AG08396 (cell line): Measurements from ENCODE around the gene SMCHD1.
A peak's percentile ranks its signal among the peaks of the same experiment; 100 is the strongest.
"Not testable (repeated sequence)": the region's sequence is repeated elsewhere in the genome, so short reads cannot be mapped to it uniquely, and the experiment has no call there.

Source experiments
- DNase-seq: peaks from one replicate; pipeline ENCODE4 v3.0.0; 2012; ENCODE audit warnings: low spot score, mixed read lengths

The SMCHD1 gene

DNA sequence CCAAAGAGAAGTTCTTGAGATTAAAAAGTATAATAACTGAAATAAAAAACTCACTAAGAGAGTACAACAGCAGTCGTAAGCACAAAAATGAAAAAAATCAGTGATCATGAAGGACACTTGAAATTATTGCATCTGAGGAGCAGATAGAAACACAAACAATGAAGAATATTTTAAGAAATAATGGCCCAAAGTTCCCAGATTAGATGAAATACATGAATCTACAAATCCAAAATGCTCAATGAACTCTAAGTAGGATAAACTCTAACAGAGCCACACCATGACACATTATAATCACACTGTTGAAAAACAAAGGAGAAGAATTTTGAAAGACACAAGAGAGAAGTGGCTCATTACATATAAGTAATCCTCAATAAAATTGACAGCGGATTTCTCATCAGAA, 159.4 kb downstream of the SMCHD1 start:
- no peak for DNase-seq

DNA sequence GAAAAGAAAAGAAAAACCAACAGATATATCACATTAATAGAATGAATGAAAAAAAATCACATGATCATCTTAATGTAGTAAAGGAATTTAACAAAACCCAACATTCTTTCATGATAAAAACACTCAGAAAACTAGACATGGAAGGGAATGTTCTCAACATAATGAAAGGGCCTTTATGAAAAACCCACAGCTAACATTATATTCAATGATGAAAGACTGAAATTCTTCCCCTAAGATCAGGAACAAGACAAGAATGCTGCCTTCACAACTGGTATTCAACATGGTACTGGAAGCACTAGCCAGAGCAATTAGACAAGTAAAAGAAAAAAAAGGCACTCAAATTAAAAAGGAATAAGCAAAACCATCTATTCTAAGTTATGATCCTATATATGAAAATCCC, 162.8 kb downstream of the SMCHD1 start:
- DNase-seq = no peak

DNA sequence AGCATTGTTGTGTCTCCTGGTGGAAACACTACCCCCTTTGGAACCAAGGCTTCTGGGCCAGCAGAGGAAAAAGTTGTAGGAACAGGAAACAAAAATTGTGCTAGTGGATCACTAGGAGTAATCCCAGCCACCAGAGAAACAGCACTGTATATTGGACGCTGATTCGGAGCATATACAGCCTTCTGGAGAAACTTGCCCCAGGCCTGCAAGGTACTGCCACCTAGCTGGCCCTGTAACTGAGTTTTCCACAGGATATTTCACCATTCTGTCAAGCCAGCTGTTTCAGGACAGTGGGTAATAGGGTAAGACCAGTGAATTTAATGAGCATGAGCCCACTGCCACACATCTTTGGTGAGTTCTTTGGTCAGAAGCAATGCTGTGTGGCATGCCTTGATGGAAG, 166.2 kb downstream of the SMCHD1 start:
- no peak for DNase-seq

DNA sequence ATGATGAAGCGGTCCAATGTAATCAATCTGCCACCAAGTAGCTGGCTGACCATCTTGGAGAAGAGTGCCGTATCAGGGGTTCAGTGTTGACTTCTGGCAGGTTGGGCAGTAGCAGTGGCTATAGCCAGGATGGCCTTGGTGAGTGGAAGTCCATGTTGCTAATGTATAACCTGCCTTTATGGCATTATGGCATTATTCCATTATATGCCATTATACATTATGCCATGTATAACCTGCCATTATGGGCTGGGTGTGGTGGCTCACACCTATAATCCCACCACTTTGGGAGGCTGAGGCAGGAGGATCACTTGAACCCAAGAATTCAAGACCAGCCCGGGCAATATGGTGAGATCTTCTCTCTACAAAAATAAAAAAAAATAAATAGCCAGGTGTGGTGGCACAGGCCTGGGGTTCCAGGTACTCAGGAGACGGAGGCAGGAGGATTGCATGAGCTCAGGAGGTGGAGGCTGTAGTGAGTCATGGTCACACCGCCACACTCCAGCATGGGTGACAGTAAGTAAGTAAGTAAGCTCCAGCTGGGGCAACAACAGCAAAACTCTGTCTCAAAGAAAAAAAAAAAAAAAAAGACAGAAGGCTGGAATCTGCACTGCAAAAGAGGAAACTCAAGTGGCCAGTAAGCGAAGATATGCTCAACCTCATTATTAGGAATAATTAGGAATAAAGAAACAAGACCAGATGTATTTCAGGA, 166.8 kb downstream of the SMCHD1 start:
- no peak for DNase-seq

DNA sequence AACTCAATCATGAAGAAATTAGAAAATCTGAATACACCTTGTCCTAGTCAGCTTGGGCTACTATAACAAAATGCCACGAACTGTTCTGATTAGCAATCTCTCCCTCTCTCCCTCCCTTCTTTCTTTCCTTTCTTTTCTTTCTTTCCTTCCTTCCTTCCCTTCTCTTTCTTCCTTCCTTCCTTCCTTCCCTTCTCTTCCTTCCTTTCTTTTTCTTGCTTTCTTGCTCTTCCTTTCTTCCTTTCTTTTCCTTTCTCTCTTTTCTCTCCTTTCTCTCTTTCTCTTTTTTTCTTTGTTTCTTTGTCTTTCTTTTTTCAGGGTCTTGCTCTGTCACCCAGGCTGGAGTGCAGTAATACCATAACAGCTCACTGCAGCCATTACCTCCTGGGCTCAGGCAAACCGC, 167.7 kb downstream of the SMCHD1 start:
- no peak for DNase-seq

DNA sequence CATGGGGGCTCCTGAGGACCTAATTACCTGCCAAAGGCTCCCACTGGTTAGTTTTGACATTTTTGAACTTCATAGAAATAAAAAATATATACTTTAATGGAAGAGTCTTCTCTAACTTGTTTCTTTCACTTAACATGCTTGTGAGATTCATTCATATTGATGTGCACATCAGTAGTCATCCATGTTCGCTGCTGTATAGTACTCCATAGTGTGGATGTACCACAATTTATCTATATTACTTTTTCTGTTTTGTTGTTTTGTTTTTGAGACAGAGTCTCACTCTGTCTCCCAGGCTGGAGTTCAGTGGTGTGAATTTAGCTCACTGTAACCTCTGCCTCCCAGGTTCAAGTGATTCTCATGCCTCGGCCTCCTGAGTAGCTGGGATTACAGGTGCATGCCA, 168.4 kb downstream of the SMCHD1 start:
- no peak for DNase-seq

DNA sequence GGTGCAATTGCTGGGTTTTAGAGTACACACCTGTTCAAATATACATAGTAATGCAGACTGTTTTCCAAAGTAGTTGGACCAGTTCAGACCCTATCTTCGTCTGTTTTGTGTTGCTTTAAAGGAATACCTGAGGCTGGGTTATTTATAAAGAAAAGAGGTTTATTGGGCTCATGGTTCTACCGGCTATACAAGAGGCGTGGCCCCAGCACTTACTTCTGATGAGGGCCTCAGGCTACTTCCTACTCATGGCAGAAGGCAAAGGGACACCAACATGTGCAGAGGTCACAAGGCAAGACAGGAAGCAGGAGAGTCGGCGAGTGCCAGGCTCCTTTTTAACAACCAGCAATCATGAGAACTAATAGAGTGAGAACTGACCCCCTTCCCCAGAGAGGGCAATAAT, 169.3 kb downstream of the SMCHD1 start:
- no peak for DNase-seq

DNA sequence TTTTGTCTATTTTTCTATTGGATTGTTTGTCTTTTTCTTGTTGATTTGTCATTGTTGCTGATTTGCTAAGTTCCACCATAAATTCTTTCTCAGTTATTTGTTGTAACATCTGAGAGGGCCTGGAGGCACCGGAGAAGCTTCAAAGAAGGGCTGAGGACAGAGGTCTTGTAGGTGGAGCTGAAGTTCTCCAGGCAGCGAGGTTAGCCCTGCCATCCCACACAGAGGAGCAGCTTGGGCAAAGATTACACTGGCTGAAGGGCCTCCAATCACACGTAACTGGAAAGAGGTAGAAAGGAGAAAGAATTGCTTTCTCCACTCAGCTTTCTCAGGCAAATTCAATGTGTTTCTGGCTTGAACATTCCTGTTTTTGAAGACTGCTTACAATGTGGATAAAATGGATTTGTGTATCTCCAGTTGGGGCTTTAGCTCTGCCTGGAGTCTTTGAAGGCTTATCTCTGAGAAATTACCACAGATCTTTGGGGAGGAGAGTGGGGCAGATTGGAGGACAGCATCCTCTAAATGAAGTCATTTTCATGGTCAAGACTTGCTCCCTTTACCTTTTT, 170.2 kb downstream of the SMCHD1 start:
- no peak for DNase-seq

DNA sequence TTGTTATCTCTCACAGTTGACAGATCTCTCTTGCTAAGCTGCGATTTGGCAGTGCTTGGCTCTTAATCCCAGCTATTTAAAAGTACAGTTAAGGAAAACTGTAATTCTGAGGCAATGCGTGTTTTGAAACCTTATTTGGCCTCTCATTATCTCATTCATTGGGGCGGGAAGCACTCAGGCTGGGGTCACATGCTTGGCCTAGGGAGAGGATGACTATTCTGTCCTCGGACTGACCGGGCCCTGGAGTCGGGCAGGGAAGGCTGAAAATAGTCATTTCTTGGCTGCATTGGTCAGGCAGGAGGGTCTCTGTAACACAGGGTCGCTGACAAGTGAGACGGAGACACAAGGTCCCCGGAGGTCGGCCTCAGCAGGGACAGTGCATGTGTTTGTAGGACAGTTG, 171.1 kb downstream of the SMCHD1 start:
- no peak for DNase-seq

DNA sequence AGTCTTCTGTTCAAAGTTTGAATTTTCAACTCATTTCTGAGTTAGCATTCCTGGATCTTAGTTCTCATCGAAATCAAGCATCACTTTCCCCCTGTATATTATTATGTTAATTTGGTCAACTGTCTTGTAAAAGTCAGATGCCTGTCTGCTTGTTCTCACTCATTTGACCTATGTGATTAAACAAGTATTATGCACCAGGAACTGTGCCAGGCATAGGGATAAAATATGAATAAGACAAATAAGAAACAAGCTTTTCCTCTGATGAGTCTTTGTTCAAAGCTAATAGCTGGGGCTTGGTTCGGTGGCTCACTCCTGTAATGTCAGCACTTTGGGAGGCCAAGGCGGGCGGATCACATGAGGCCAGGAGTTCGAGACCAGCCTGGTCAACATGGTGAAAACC, 171.5 kb downstream of the SMCHD1 start:
- no peak for DNase-seq

DNA sequence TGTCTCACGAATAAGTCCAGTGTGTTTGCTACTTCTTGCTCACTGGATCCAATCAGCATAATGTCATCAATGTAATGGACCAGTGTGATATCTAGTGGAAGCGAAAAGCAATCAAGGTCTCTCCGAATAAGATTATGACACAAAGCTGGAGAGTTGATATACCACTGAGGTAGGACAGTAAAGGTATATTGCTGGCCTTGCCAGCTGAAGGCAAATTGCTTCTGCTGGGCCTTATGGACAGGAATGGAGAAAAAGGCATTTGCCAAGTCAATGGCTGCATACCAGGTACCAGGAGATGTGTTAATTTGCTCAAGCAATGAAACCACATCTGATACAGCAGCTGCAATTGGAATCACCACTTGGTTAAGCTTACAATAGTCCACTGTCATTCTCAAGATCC, 180.6 kb downstream of the SMCHD1 start:
- not testable (repeated sequence) for DNase-seq

DNA sequence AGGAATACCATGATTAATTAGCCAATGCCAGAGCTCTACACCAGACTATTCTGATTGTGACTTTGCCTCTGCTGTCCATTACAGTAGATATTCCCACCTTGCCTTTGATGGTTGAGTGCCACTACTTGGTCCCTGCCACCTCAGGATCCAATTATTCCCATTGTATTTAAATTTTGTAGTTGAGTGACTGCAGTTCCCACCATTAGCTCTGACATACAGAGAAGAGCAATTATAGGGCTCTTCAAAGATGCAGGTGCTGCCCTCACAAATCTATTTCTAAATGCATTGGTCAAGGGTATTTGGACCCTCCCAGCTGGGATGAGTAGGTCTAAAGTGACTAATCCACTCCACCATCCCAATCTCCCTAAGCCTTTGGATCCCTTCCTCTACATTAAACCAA, 181.8 kb downstream of the SMCHD1 start:
- not testable (repeated sequence) for DNase-seq

DNA sequence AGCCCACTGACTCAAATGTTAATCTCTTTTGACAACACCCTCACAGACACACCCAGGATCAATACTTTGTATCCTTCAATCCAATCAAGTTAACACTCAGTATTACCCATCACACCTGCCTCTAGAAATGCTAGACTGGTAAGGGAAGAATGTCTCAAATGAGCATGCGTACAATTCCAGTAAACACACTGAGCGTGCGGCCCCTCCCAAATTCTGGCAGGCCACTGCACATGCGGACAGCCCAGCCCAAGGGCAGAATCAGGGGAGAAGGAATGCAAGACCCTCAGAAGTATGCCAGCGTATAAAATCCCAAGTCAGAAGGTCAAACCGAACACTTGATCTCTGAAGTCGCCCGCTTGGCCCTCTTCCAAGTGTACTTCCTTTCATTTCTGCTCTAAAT, 183.7 kb downstream of the SMCHD1 start:
- DNase-seq = no peak

DNA sequence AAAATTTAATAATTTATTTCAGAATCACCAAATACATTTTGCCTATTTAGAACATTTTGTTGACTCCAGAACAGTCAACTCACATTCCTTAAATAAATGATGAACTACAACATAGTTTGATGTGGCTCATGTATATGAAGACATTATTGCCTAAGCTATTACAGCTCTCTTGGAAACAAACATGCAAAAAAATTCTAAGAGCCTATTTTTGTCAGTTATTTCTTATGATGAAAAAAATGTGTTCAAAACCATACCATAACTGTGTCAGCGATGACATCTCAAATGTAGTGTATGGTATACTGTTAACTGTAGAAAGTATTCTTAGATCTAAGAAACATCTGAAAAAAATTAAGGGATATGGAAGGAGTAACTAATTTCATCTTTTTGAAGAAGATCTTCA, 185.0 kb downstream of the SMCHD1 start:
- DNase-seq = no peak

DNA sequence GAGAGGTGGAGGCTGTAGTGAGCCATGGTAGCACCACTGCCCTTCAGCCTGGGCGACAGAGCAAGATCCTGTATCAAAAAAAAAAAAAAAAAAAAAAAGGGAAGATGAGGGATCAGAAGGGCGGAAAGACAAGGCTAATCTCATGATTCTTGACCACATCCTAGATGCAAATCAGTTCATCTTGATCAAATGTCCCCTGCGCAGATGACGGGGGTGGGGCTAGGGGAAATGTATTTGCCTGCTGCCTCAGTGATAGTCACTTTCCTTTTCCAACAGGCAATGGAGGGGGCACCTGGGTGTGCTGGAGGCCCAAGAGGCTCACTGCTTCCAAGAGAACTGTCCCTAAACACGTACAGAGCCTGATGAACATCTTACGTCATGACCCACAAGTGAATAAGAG, 187.6 kb downstream of the SMCHD1 start:
- no peak for DNase-seq

DNA sequence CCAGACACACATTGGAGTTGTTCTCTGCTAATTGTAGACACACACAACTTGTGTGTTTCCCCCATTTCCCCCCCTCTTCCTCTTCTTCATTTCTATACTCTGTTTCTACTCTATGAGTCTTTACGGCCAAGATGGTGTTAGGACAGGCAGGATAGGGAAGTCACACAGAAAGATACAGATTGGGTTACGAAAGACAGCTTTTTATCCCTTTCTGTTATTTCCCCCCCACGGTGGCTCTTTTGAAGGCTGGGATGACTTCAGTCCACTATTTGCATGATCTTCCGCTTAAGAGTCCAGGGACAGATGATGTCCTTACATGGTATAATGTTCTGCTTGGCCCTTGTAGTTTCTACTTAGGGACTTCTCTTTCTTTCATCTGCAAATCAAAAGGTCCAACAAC, 189.6 kb downstream of the SMCHD1 start:
- DNase-seq = no peak

DNA sequence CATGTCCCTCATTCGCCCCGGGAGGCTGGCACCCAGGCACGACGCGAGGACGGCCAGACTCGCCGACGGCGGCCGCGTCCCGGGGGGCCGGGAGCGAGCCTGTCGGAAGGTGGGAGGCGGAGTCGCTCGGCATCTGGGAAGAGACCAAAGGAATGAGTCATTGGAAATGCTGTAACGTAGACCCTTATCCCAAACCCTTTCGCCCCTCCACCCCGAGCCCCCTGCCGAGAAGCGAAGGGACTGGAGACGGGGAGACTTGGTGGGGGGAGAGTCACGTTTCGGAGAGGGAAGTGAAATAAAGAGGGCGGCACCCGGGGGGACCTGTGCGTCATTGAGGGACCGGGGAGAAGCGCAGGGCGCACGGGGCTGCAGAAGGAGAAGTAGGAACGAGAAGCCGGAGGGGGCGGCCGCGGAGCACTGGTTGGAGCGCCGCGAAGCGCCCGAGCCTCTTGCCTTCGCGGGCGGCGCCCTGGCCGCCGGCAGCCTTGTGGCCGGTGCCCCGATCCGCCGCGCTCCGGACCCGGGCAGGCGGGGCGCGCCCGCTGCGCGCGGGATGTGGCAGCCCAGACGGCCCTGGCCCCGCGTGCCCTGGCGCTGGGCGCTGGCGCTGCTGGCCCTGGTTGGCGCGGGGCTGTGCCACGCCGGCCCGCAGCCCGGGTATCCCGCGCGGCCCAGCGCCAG, 191.2 kb downstream of the SMCHD1 start, which contains the start of gene EMILIN2:
TSS of gene EMILIN2 (plus strand) at position 371 of the 681 bp plus-strand sequence. CDS start at position 554, 183 bp downstream.
- peak; percentile 41 for DNase-seq

DNA sequence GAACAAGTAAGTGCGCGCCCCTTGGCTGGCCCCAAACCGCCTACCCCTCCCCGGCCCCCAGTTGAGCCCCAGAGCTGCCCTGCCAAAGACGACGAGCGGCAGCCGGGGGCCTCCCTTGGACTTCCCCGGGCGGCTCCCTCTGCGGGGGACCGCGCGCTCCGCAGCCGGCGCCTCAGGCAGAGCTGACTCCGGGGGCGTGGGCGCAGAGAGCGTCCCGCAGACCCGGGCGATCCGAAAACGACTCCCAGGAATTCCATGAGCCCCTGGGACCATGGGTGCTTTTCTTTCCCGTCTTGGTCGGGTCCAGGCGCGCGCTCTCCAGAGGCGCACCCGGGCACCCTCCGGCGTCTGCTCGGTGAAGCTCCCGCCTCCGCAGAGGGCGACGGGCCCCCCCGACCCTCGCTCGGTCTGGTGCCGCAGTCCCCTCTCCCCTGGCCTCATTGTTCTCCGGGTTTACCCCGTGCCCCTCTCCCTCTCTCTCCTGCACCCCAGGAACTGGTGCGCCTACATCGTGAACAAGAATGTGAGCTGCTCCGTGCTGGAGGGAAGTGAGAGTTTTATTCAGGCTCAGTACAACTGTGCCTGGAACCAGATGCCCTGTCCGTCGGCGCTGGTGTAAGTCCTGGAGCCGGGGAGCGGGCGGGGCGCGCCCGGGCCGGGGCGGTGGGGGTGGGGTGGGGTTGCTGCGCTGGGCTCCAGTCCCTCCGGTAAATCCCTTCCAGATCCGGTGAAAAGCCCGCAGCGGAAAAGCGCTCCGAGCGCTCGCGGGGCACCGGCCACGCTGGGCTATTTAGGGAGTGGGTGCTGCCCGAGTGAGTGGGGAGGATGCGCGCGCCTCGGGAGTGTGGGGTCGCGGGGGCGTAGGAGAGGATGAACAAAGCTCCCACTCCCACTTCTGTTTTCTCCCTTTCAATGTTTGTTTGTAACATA, 192.1 kb downstream of the SMCHD1 start:
- DNase-seq = peak; percentile 46

DNA sequence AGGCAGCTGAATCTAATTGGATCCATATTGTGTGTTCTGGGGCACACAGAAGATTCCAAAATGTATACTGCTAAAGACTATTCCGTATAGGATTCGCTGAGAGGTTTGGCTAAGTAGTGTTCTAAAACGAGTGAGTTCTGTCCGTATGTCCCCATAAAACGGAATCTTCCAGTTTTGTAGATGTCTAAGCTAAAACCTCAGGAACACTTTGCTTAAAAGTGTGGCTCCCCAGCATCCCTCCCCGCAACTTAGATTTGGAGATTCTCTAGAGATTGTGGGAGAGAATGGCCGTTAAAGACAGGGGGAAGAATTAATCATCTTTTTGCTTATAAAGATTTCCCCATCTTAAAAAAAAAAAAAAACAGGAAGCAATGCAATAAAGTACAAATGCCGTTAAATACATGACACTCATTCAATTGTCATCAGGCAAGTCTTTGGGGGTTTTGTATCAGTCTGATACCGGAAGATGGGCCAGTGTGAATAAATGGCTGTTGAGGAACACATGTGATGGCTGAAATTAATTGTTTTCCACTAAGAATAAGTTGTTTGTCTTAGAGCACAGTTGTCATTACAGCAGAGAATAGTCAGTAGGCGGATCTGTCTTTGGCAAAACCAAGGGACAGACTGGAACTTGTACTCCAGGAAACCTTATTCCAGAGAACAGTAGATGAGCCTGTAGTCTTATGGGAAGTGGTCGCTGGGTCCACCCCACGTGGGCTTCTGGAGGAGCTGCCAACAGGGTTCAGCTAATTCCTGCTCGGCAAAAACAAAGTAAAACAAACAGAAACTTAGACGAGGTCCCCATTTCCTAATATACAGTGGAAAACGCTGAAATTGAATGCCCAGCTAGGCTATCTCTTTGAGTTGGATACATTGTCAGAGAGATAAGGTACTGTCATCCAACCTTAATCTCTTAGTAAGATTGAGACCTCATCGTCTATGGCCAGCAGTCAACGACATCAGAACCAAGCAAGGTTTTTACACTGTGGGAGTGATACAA, 193.0 kb downstream of the SMCHD1 start:
- DNase-seq = no peak

DNA sequence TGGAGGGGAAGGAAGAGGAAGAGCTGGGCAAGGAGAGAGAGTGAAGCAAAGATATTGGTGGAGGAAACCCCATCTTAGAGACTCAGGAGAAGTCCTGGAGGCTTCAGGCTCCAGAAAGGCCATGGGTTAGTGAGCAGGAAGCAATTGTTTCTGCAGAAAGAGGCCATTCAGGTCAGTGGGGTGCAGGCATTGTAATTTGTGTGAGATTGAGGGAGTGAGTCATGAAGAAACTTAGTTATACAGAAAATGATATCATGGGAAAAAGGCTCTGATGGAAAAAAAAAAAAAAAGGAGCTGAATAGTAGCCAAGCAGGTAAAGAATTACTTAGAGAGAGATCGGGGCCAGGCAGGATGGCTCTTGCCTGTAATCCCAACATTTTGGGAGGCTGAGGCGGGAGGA, 195.3 kb downstream of the SMCHD1 start:
- DNase-seq = no peak

DNA sequence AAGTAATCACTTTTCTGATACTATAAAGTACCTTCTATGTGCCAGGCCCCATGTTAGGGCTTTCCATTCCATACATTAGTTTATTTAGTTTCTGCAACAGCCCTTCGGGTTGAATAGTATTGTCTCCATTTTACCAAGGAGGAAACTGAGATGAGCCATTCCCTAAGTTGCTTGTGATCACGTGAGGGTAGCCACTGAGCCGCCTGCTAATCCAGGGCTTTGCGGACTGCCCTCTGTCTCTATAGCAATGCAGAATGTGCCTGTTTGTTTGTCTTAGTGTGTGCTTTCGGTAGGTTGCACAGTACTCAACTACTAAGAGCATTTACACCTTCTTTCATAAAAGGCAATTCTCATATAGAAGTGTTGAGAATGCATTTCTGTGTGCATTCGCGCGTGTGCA, 196.2 kb downstream of the SMCHD1 start:
- no peak for DNase-seq
